Activated B cell treated with CpG ODN at 0.5 μM for 24 hours (primary cell): ENCODE measurements around the gene TSHZ2. TPM values are rescaled to one million over a fixed set of nuclear protein-coding genes. Genes with fewer than 3 reads are reported as not detected.

Experiments
- ATAC-seq: fragments of 200-7000 bp; cut with Tn5 transposase; one replicate; pipeline ENCODE4 v1.10.0; 2021; ENCODE audit warnings: low read depth, mild to moderate bottlenecking, moderate library complexity
- CTCF ChIA-PET: fragments of 350-600 bp; sonication (Branson Sonifier 250); formaldehyde crosslinking; loops from one replicate; lab custom pipeline; 2021; ENCODE audit warnings: antibody characterized with exemption; lab: Charles Lee
- POLR2A ChIA-PET: fragments of 350-600 bp; sonication (Branson Sonifier 250); formaldehyde crosslinking; loops from one replicate; lab custom pipeline; 2021; ENCODE audit warnings: antibody characterized with exemption; lab: Charles Lee
- DNase-seq: peaks from one replicate; pipeline ENCODE4 v3.0.0; 2022
- H3K27ac Mint-ChIP-seq: one replicate; pipeline ENCODE4 v1.8.0; 2020; ENCODE audit warnings: mixed read lengths
- H3K27me3 Mint-ChIP-seq: one replicate; pipeline ENCODE4 v1.8.0; 2021; ENCODE audit warnings: mixed read lengths
- H3K36me3 Mint-ChIP-seq: one replicate; pipeline ENCODE4 v1.8.0; 2021; ENCODE audit warnings: low read depth, mixed read lengths
- H3K4me1 Mint-ChIP-seq: one replicate; pipeline ENCODE4 v1.8.0; 2021; ENCODE audit warnings: mixed read lengths
- H3K4me3 Mint-ChIP-seq: one replicate; pipeline ENCODE4 v1.8.0; 2020; ENCODE audit warnings: mild to moderate bottlenecking, mixed read lengths
- H3K9me3 Mint-ChIP-seq: one replicate; pipeline ENCODE4 v1.8.0; 2020; ENCODE audit warnings: mixed read lengths
- CTCF ChIP-seq: fragments of 200-600 bp; IDR thresholded peaks from one replicate; pipeline ENCODE4 v1.8.0; 2022; ENCODE audit warnings: antibody characterized with exemption, mild to moderate bottlenecking
- intact Hi-C: fragments of 100-400 bp; cut with micrococcal nuclease; formaldehyde crosslinking; loops from one replicate; pipeline ENCODE4 v1.15.1; 2024
- total RNA-seq: library from RNA; stranded (reverse); gene quantifications from 2 replicates; pipeline ENCODE4 v1.2.3, GENCODE V29; 2022

TSHZ2 gene
- total RNA-seq, 1 donor from 2014 or later: 1.7 TPM

GRCh38 chr20:53210041-53210440 is 237.9 kb downstream of the TSHZ2 start:
- no peak for ATAC-seq
- H3K4me3 Mint-ChIP-seq: no peak overlapping the region

GRCh38 chr20:53210931-53211330 is 238.8 kb downstream of the TSHZ2 start:
- no peak for TF ChIP-seq CTCF
- Mint-ChIP-seq H3K36me3 (no peaks in the 10 kb centered on the region), H3K4me3 (no peak overlapping the region), H3K9me3 (no peaks in the 10 kb centered on the region), H3K4me1 (peaks cover 4% of the 10 kb centered on the region), H3K27me3 (no peaks in the 10 kb centered on the region), H3K27ac (no peak overlapping the region)
- POLR2A ChIA-PET: interaction anchor here (0.7 kb wide), 1 partner anchor 349 kb away, joined by 4 read pairs; no protein-coding TSS in a partner anchor
- DNase-seq (no peak), ATAC-seq (no peak)
- intact Hi-C loops: loop anchor here (10.0 kb wide), 1 partner anchor 734 kb away; no protein-coding TSS in a partner anchor
- CTCF ChIA-PET: no interaction called here

More at GRCh38 chr20:53210041-53210440, 237.9 kb downstream of the TSHZ2 start:
- Mint-ChIP-seq H3K27ac (no peak overlapping the region), H3K27me3 (no peaks in the 10 kb centered on the region), H3K4me1 (peaks cover 1% of the 10 kb centered on the region), H3K9me3 (no peaks in the 10 kb centered on the region), H3K36me3 (no peaks in the 10 kb centered on the region)
- no peak for DNase-seq
- ChIA-PET CTCF (no interaction called here), POLR2A (no interaction called here)
- TF ChIP-seq CTCF: no peak
- intact Hi-C loops: loop anchor here (10.0 kb wide), 1 partner anchor 735 kb away; no protein-coding TSS in a partner anchor

- TF ChIP-seq CTCF: no peak
- Mint-ChIP-seq H3K9me3 (no peaks in the 10 kb centered on the region), H3K4me1 (peaks cover 9% of the 10 kb centered on the region), H3K27me3 (peaks cover 2% of the 10 kb centered on the region), H3K4me3 (no peak overlapping the region), H3K36me3 (no peaks in the 10 kb centered on the region), H3K27ac (no peak overlapping the region)
- CTCF ChIA-PET: no interaction called here
- no peak for DNase-seq
- POLR2A ChIA-PET: no interaction called here
- intact Hi-C loops: loop anchor here (10.0 kb wide), 1 partner anchor 733 kb away; no protein-coding TSS in a partner anchor
- no peak for ATAC-seq
Observed at GRCh38 chr20:53212018-53212417, 239.9 kb downstream of the TSHZ2 start.

GRCh38 chr20:53214392-53214791 is 242.2 kb downstream of the TSHZ2 start:
- ChIA-PET POLR2A (no interaction called here), CTCF (no interaction called here)
- no peak overlapping the region for H3K27ac Mint-ChIP-seq
- peaks cover 4% of the 10 kb centered on the region for H3K27me3 Mint-ChIP-seq
- H3K4me1 Mint-ChIP-seq: peaks cover 12% of the 10 kb centered on the region
- H3K4me3 Mint-ChIP-seq: no peak overlapping the region
- H3K9me3 Mint-ChIP-seq: no peaks in the 10 kb centered on the region
- no peaks in the 10 kb centered on the region for H3K36me3 Mint-ChIP-seq
- no peak for ATAC-seq
- TF ChIP-seq CTCF: no peak
- DNase-seq: no peak
- intact Hi-C loops: loop anchor here (10.0 kb wide), 1 partner anchor 730 kb away; no protein-coding TSS in a partner anchor

GRCh38 chr20:53215166-53215565 is 243.0 kb downstream of the TSHZ2 start:
- H3K36me3 Mint-ChIP-seq: no peaks in the 10 kb centered on the region
- no peak for TF ChIP-seq CTCF
- H3K4me1 Mint-ChIP-seq: peaks cover 12% of the 10 kb centered on the region
- ATAC-seq (no peak), DNase-seq (no peak)
- peaks cover 4% of the 10 kb centered on the region for H3K27me3 Mint-ChIP-seq
- intact Hi-C loops: loop anchor here (5.0 to 10.0 kb wide), 3 partner anchors 243 to 982 kb away; partner anchors contain the start of gene TSHZ2
- H3K9me3 Mint-ChIP-seq: peaks cover 2% of the 10 kb centered on the region
- CTCF ChIA-PET: interaction anchor here (2.3 kb wide), 1 partner anchor 903 kb away, joined by 17 read pairs; no protein-coding TSS in a partner anchor
- no peak overlapping the region for H3K27ac Mint-ChIP-seq
- H3K4me3 Mint-ChIP-seq: no peak overlapping the region
- POLR2A ChIA-PET: no interaction called here
